B cell (primary cell): ENCODE data around the gene H1-8. TPM values are rescaled to one million over a fixed set of nuclear protein-coding genes. Genes with fewer than 3 reads are reported as not detected.
"Not testable (repeated sequence)": the region's sequence is repeated elsewhere in the genome, so short reads cannot be mapped to it uniquely, and the experiment has no call there.

Experiments
- ATAC-seq: fragments of 200-7000 bp; cut with Tn5 transposase; one replicate; pipeline ENCODE4 v1.10.0; 2021; ENCODE audit warnings: low read depth, mild to moderate bottlenecking, moderate number of reproducible peaks, moderate library complexity
- CTCF ChIA-PET: fragments of 350-600 bp; sonication (Branson Sonifier 250); formaldehyde crosslinking; loops from one replicate; lab custom pipeline; 2021; ENCODE audit warnings: antibody characterized with exemption, inconsistent platforms; lab: Charles Lee
- POLR2A ChIA-PET: fragments of 350-600 bp; sonication (Branson Sonifier 250); formaldehyde crosslinking; loops from one replicate; lab custom pipeline; 2021; ENCODE audit warnings: antibody characterized with exemption; lab: Charles Lee
- DNase-seq: peaks from one replicate; pipeline ENCODE4 v3.0.0; 2013
- H2AFZ ChIP-seq: 2 replicates; pipeline ENCODE4 v1.6.1; 2012; ENCODE audit warnings: mild to moderate bottlenecking, low read depth, low read length; ENCODE audit not compliant: insufficient read depth, poor library complexity, severe bottlenecking
- H3K27ac ChIP-seq, 2 donors: 1 replicate in 1 of 2; 2 replicates in 1 of 2; pipeline ENCODE4 v1.5.1; 2012 to 2013; ENCODE audit warnings: low read length in 2 of 2, mild to moderate bottlenecking in 2 of 2, moderate library complexity in 1 of 2
- H3K27me3 ChIP-seq, 4 experiments: fragments of 200-600 bp in 1 of 4; sonication (generic) in 1 of 4; replicated peaks in 1 of 4; 1 replicate in 2 of 4; 2 replicates in 2 of 4; pipeline versions ENCODE4 v1.6.1 to v1.7.0; 2013 to 2016; ENCODE audit warnings: low read length in 3 of 4, mild to moderate bottlenecking in 2 of 4, mixed read lengths in 1 of 4, moderate library complexity in 1 of 4; ENCODE audit not compliant: insufficient read depth in 4 of 4, control insufficient read depth in 3 of 4; ENCODE audit errors: control extremely low read depth in 1 of 4
- H3K36me3 ChIP-seq, 2 experiments: replicated peaks in 1 of 2; 1 replicate in 1 of 2; 2 replicates in 1 of 2; pipeline versions ENCODE4 v1.6.1 to v1.7.1; 2013; ENCODE audit warnings: low read length in 1 of 2; ENCODE audit not compliant: insufficient read depth in 2 of 2, control insufficient read depth in 1 of 2; ENCODE audit errors: control extremely low read depth in 1 of 2, extremely low read depth in 1 of 2
- H3K4me1 ChIP-seq, 2 donors: fragments of 200-600 bp in 1 of 2; sonication (generic) in 1 of 2; 1 replicate in 1 of 2; 2 replicates in 1 of 2; pipeline versions ENCODE4 v1.5.1 to v1.6.1; 2013 to 2017; ENCODE audit warnings: low read length in 2 of 2; ENCODE audit not compliant: control insufficient read depth in 2 of 2, insufficient read depth in 2 of 2
- H3K4me2 ChIP-seq: replicated peaks from 2 replicates; pipeline ENCODE3; 2012; ENCODE audit warnings: mild to moderate bottlenecking, low read depth, low read length; ENCODE audit not compliant: poor library complexity, severe bottlenecking
- H3K4me3 ChIP-seq, 5 experiments: fragments of 200-600 bp in 1 of 5; sonication (generic) in 1 of 5; 1 replicate in 3 of 5; 2 replicates in 2 of 5; pipeline versions ENCODE4 v1.5.1 to v1.7.0; 2011 to 2016; ENCODE audit warnings: low read length in 4 of 5, mild to moderate bottlenecking in 4 of 5, low read depth in 2 of 5, control low read depth in 1 of 5, moderate library complexity in 1 of 5; ENCODE audit not compliant: insufficient read depth in 1 of 5; ENCODE audit errors: control extremely low read depth in 1 of 5, extremely low read depth in 1 of 5
- H3K79me2 ChIP-seq: fragments of 200-600 bp; sonication (generic); one replicate; pipeline ENCODE4 v1.6.0; 2016; ENCODE audit warnings: low read length; ENCODE audit not compliant: control insufficient read depth, insufficient read depth
- H3K9ac ChIP-seq: fragments of 200-600 bp; sonication (generic); 2 replicates; pipeline ENCODE4 v1.6.1; 2017; ENCODE audit warnings: mild to moderate bottlenecking, low read length, moderate library complexity
- H3K9me3 ChIP-seq, 3 donors: one replicate each; pipeline versions ENCODE4 v1.6.1 to v1.7.1; 2013; ENCODE audit warnings: low read length in 2 of 3; ENCODE audit not compliant: control insufficient read depth in 2 of 3, insufficient read depth in 1 of 3; ENCODE audit errors: control extremely low read depth in 1 of 3
- H4K20me1 ChIP-seq: 2 replicates; pipeline ENCODE4 v1.6.0; 2012; ENCODE audit warnings: mild to moderate bottlenecking, low read length; ENCODE audit not compliant: insufficient read depth, control insufficient read depth, poor library complexity, severe bottlenecking
- H3K27ac Mint-ChIP-seq: one replicate; pipeline ENCODE4 v1.8.0; 2021; ENCODE audit warnings: mixed read lengths
- H3K27me3 Mint-ChIP-seq: one replicate; pipeline ENCODE4 v1.8.0; 2021; ENCODE audit warnings: mixed read lengths
- H3K4me1 Mint-ChIP-seq: one replicate; pipeline ENCODE4 v1.8.0; 2021; ENCODE audit warnings: mixed read lengths
- H3K4me3 Mint-ChIP-seq: one replicate; pipeline ENCODE4 v1.8.0; 2021; ENCODE audit warnings: mixed read lengths
- H3K9me3 Mint-ChIP-seq: one replicate; pipeline ENCODE4 v1.8.0; 2022; ENCODE audit warnings: mixed read lengths; ENCODE audit not compliant: insufficient read depth
- CTCF ChIP-seq: fragments of 200-600 bp; IDR thresholded peaks from one replicate; pipeline ENCODE4 v1.8.0; 2022; ENCODE audit warnings: antibody characterized with exemption, mild to moderate bottlenecking
- EZH2 ChIP-seq: IDR thresholded peaks from 2 replicates; pipeline ENCODE4 v1.6.1; 2012; ENCODE audit warnings: borderline replicate concordance, low read depth, mild to moderate bottlenecking, moderate library complexity, low read length; ENCODE audit not compliant: insufficient read depth, poor library complexity, severe bottlenecking
- WGBS: methylation state at CpG from one replicate; pipeline ENCODE4 v1.1.5; 2013; ENCODE audit warnings: missing lambda C conversion rate; ENCODE audit not compliant: insufficient coverage; 5-methylcytosine and 5-hydroxymethylcytosine counted together
- intact Hi-C: fragments of 100-400 bp; cut with micrococcal nuclease; formaldehyde crosslinking; loops from one replicate; pipeline ENCODE4 v1.10.0; 2022
- polyA plus RNA-seq: library from polyadenylated mRNA; depleted of rRNA; stranded (reverse); fragments of >200 nt; gene quantifications from 2 replicates; pipeline ENCODE4 v1.2.3, GENCODE V29; 2012
- total RNA-seq, 2 donors: library from RNA; stranded (reverse); fragments of 120-200 nt in 1 of 2; gene quantifications; 1 replicate in 1 of 2; 2 replicates in 1 of 2; pipeline versions ENCODE4 v1.2.3 to v1.2.4, GENCODE V29; 2013 to 2022

Gene H1-8
- total and polyA plus RNA-seq, 2 donors (not counting 1 experiment from before 2014, with no cell fraction given) = not detected

GRCh38 chr3:129493206-129493605, 49.8 kb upstream of the H1-8 start:
- DNase-seq (no peak), ATAC-seq (no peak)
- 100% methylated on average over 3 of the region's 4 CpGs for WGBS
- POLR2A ChIA-PET = interaction anchor here (1.6 kb wide), 1 partner anchor 135 kb away, joined by 3 read pairs; no protein-coding TSS in a partner anchor
- CTCF ChIA-PET = interaction anchor here (1.2 to 5.3 kb wide), 9 partner anchors 11 to 441 kb away, joined by 3 to 163 read pairs (median 6); no protein-coding TSS in a partner anchor
- intact Hi-C loops = loop anchor here (5.0 kb wide), 1 partner anchor 84 kb away; no protein-coding TSS in a partner anchor
- TF ChIP-seq CTCF (no peak), EZH2 (no peak)
- no peak overlapping the region for H3K4me3 Mint-ChIP-seq
- Histone ChIP-seq H3K4me3 (no peak overlapping the region), H3K36me3 (peaks cover 0 to 3% of the 10 kb centered on the region in 2 experiments), H3K9me3 (no peaks in the 10 kb centered on the region), H3K9ac (no peak overlapping the region), H3K4me2 (no peak overlapping the region), H4K20me1 (no peaks in the 10 kb centered on the region), H3K4me1 (peaks cover 0 to 3% of the 10 kb centered on the region in 2 donors), H3K27me3 (no peaks in the 10 kb centered on the region), H3K79me2 (no peaks in the 10 kb centered on the region), H3K27ac (no peak overlapping the region), H2AFZ (no peak overlapping the region)
- no peaks in the 10 kb centered on the region for H3K27me3 Mint-ChIP-seq
- peaks cover 2% of the 10 kb centered on the region for H3K4me1 Mint-ChIP-seq
- no peaks in the 10 kb centered on the region for H3K9me3 Mint-ChIP-seq
- H3K27ac Mint-ChIP-seq = no peak overlapping the region

- H3K4me3 ChIP-seq, H3K4me2 ChIP-seq, H2AFZ ChIP-seq, H3K4me3 Mint-ChIP-seq, POLR2A ChIA-PET, DNase-seq, ATAC-seq, H3K36me3 ChIP-seq, H3K9ac ChIP-seq, H3K27me3 Mint-ChIP-seq, H3K79me2 ChIP-seq, H3K4me1 Mint-ChIP-seq, H3K4me1 ChIP-seq, H3K27ac Mint-ChIP-seq, H3K27ac ChIP-seq, H3K9me3 Mint-ChIP-seq, H3K9me3 ChIP-seq, H3K27me3 ChIP-seq, H4K20me1 ChIP-seq: not testable (repeated sequence)
- CTCF ChIA-PET = interaction anchor here (0.9 to 5.3 kb wide), 3 partner anchors 95 to 439 kb away, joined by 3 to 163 read pairs (median 3); no protein-coding TSS in a partner anchor
- WGBS = 100% methylated on average over 3 of the region's 5 CpGs
- intact Hi-C loops = loop anchor here (5.0 kb wide), 1 partner anchor 83 kb away; no protein-coding TSS in a partner anchor
Observed at GRCh38 chr3:129494499-129494898, 48.5 kb upstream of the H1-8 start.

- ATAC-seq = not testable (repeated sequence)
Observed at GRCh38 chr3:129495006-129495639, 47.9 kb upstream of the H1-8 start.

More at GRCh38 chr3:129495006-129495639, 47.9 kb upstream of the H1-8 start:
- WGBS = 98% methylated on average over 6 of the region's 10 CpGs
- intact Hi-C loops, H2AFZ ChIP-seq, H3K4me1 Mint-ChIP-seq, DNase-seq, H3K27ac ChIP-seq, H3K79me2 ChIP-seq, POLR2A ChIA-PET, H3K4me3 ChIP-seq, H3K4me1 ChIP-seq, H3K27me3 Mint-ChIP-seq, H3K9ac ChIP-seq, H3K36me3 ChIP-seq, H3K9me3 Mint-ChIP-seq, H4K20me1 ChIP-seq, H3K9me3 ChIP-seq, H3K4me2 ChIP-seq, H3K4me3 Mint-ChIP-seq, H3K27me3 ChIP-seq, H3K27ac Mint-ChIP-seq: not testable (repeated sequence)
- CTCF ChIA-PET = interaction anchor here (1.0 to 5.3 kb wide), 2 partner anchors 95 to 331 kb away, joined by 3 to 163 read pairs; no protein-coding TSS in a partner anchor
